ENCODE results near the gene NUDT3. TPM values are rescaled to one million over a fixed set of nuclear protein-coding genes. Genes with fewer than 3 reads are reported as not detected.
A peak's percentile ranks its signal among the peaks of the same experiment; 100 is the strongest.

The NUDT3 gene
- polyA plus RNA-seq, 2 of the 4 experiments (the other 2 are of a cell fraction): 5.2 to 13.4 TPM

DNA sequence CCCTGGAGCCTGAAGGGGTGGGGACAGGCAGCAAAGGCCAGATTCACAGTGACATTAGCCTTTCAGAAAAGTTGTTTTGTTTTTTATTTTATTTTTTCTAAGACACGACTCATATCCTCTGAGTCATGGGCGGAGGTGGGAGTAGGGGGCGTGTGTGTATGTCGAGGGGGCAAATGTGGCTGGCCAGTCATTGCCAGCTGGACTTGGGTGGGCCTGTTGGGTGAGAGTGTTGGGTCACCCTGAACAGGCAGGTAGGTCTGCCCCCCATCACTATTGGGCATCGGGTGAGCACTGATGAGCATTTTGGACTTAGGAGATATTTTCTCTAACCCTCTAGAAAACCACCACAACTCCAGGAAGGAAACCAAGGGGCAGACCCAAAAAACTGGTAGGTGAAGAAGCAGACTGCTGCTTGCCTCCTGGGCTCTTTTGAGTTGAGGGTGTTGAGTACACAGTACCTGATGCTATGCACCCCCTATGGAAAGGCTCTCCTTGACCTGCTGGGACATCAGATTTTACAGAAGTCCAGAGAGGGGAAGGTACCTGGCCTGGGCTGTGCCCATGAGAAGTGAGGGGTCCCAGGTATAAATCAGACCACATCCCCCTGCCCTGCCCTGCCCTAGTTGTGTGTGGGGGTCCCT is 149.2 kb downstream of the NUDT3 start:
- Histone ChIP-seq H3K9me3 (no peaks in the 10 kb centered on the region), H3K4me1 (peaks cover 97% of the 10 kb centered on the region), H3K27ac (peak overlapping the region; percentile 93 to 97), H3K4me2 (peak overlapping the region; percentile 91), H3K4me3 (peak overlapping the region; percentile 13; the same call in 1 of the 3 replicates)
- no peak for DNase-seq (ENCODE audit: low read depth in 1 of 2, low spot score in 1 of 2)
- ChIA-PET CTCF (interaction anchor here (0.6 to 3.9 kb wide), 4 partner anchors 47 to 366 kb away, joined by 3 to 19 read pairs (median 8); no protein-coding TSS in a partner anchor), POLR2A (interaction anchor here (1.3 kb wide), 2 partner anchors 19 to 47 kb away, joined by 4 to 6 read pairs; no protein-coding TSS in a partner anchor)
- 12% methylated on average over 5 of the region's 5 CpGs for whole genome bisulfite sequencing (ENCODE audit: missing lambda C conversion rate)
- no peak for FAIRE-seq
- TF ChIP-seq, protein P1, sequence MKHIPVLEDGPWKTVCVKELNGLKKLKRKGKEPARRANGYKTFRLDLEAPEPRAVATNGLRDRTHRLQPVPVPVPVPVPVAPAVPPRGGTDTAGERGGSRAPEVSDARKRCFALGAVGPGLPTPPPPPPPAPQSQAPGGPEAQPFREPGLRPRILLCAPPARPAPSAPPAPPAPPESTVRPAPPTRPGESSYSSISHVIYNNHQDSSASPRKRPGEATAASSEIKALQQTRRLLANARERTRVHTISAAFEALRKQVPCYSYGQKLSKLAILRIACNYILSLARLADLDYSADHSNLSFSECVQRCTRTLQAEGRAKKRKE (CRISPR knock-in tag; IDR thresholded peaks at IDR 0.05; ENCODE audit: low read depth): 0 out of 2 replicates have a peak, but pooled peaks have one; percentile 33
- TF ChIP-seq FOXS1 (CRISPR knock-in tag; IDR thresholded peaks at IDR 0.05): no peak
- no peak for ATAC-seq

DNA sequence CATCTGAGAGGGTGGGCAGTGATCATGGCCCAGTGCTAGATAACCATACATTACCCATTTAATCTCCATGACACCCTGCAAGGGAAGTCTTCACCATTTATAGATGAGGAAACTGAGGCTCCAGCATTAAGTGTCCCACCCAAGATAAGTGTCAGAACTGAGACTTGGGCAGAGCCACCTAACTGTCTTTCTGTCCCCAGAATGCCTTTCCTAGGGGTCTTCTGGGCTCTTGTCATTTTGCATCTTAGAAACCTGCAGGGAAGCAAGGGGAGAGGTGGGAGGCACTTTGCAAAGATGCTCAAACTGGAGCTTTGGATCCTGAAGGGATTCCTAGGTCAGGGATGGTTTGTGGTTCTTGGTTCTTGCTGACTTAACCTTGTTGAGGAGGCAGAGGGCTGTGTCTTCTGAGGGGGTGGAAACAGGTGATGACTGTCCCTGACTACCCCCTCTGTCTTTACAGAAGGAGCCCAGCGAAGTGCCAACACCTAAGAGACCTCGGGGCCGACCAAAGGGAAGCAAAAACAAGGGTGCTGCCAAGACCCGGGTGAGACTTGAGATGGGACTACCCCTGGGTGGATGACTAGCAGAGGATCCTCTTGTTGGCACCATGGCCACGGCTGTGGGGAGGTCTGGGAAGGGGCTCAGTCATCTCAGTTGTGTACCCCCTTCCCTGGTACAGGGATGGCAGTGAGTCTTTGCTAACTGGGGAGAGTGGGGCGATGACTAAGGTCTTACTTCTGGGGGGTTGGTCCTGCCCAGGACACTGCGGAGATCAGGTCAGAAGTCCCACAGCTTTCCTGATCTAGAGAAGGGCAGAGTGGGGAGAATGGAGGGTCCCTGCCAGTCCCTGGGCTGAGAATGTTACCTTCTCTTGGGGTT is 150.0 kb downstream of the NUDT3 start:
- Histone ChIP-seq H3K27ac (peak overlapping the region; percentile 93 to 97), H3K4me1 (peaks cover 90% of the 10 kb centered on the region), H3K4me3 (peak overlapping the region; percentile 13; the same call in 1 of the 3 replicates), H3K4me2 (peak overlapping the region; percentile 91), H3K9me3 (no peaks in the 10 kb centered on the region)
- POLR2A ChIA-PET: no interaction called here
- 15% methylated on average over 6 of the region's 7 CpGs for WGBS (ENCODE audit: missing lambda C conversion rate)
- no peak for TF ChIP-seq CHD4 (IDR thresholded peaks at IDR 0.05; ENCODE audit: borderline replicate concordance)
- CTCF ChIA-PET: interaction anchor here (1.2 to 3.9 kb wide), 2 partner anchors 46 to 172 kb away, joined by 4 to 19 read pairs; no protein-coding TSS in a partner anchor
- no peak for FAIRE-seq
- no peak for ATAC-seq
- DNase-seq (ENCODE audit: low read depth in 1 of 2, low spot score in 1 of 2): no peak

DNA sequence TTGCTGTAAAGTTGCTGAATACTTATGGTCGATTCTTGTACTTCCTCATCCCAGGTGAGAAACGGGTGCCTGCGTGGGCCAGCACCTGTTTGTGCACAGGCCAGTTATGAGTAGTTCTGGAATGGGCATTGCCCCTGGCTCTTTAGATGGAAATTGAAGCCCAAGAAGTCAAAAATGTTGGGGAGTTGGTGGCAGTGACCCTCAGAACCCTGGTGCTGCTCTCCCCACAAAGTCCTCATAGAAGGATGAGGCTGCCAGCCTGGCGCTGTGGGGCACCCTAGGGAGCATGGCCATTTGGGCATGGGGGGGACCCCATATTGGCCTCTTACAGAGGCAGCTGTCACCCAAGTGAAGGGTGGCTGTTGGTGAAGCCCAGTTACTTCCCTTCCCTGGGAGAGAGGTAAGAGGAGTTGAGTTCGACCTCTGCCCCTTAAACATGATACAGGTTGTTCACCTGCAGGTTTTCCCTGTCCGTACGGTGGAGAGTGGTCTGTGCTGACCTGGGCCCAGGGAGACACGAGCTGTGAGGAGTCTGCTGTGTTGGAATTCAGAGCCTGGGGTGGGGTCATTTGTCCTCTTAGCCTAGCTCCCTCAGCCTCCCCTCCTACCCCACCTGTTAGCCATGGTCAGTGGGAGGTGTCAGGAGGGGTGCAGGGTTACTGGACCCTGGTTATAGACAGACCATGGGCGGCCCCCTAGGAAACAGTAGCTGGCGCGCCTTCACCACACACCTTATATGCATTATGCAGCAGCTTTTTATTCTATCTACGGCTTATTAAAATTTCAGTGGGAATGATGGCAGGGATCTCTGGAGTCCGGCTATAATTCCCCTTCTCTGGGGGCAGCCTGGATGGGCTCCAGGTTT is 150.9 kb downstream of the NUDT3 start:
- Histone ChIP-seq H3K9me3 (no peaks in the 10 kb centered on the region), H3K4me2 (peak overlapping the region; percentile 91; the same call in 2 of the 3 replicates), H3K4me1 (peaks cover 81% of the 10 kb centered on the region), H3K4me3 (no peak overlapping the region), H3K27ac (peak overlapping the region in 1 of 2 experiments; percentile 93; a peak in 3 of 6 replicates)
- POLR2A ChIA-PET: no interaction called here
- FAIRE-seq (no peak), ATAC-seq (no peak), DNase-seq (ENCODE audit: low read depth in 1 of 2, low spot score in 1 of 2) (no peak)
- no peak for TF ChIP-seq PHF8 (IDR thresholded peaks at IDR 0.05; ENCODE audit: borderline replicate concordance, low read depth)
- no peak for TF ChIP-seq NFE2L2 (conservative IDR thresholded peaks at IDR 0.05; ENCODE audit: low read length)
- 79% methylated on average over 10 of the region's 13 CpGs for WGBS (ENCODE audit: missing lambda C conversion rate)
- CTCF ChIA-PET: interaction anchor here (1.2 to 3.9 kb wide), 2 partner anchors 45 to 173 kb away, joined by 4 to 19 read pairs; no protein-coding TSS in a partner anchor

DNA sequence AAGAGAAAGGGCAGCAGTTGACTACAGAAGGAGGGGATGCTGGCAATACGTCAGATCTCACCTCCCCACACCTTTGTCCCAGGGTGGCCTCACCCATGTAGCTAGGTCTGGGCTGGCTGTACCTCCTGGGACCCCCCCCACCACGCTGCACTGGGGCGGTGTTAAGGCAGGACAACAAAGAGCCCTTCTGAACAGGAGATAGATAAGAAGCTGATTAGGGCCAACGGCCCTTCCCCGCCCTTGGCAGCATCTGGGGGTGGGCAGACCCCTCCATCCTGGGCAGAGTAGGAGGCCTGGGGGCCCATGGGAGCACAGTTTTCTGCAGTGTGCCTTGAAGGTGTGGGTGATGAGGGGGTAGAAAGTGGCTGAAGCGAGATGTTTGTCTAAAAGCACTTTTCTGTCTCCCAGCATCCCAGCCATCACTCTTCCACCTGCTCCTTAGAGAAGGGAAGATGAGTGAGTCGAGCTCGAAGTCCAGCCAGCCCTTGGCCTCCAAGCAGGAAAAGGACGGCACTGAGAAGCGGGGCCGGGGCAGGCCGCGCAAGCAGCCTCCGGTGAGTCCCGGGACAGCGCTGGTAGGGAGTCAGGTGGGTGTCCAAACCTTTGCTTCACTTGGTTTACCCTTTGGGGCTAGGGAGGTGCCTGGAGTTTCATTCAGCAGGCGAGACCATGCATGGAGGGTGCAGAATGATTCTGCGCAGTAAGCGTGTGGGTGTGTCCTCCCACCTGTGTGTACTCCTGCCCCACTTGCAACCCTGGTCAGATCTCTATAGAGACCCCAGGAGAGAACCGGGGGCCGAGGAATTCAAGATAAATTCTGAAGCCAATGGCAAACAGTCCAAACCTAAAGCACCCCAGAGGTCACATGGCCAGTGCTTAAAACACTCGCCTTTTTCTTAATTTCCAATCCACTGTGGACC is 151.9 kb downstream of the NUDT3 start:
- POLR2A ChIA-PET: no interaction called here
- H3K4me2 ChIP-seq: peak overlapping the region; percentile 94
- peaks cover 79% of the 10 kb centered on the region for H3K4me1 ChIP-seq
- TF ChIP-seq, protein P1 (CRISPR knock-in tag; IDR thresholded peaks at IDR 0.05; ENCODE audit: low read depth): no peak
- TF ChIP-seq JUNB (IDR thresholded peaks at IDR 0.05): no peak
- TF ChIP-seq, protein P2, sequence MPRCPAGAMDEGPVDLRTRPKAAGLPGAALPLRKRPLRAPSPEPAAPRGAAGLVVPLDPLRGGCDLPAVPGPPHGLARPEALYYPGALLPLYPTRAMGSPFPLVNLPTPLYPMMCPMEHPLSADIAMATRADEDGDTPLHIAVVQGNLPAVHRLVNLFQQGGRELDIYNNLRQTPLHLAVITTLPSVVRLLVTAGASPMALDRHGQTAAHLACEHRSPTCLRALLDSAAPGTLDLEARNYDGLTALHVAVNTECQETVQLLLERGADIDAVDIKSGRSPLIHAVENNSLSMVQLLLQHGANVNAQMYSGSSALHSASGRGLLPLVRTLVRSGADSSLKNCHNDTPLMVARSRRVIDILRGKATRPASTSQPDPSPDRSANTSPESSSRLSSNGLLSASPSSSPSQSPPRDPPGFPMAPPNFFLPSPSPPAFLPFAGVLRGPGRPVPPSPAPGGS (IDR thresholded peaks at IDR 0.05): no peak
- TF ChIP-seq RARB (CRISPR knock-in tag; IDR thresholded peaks at IDR 0.05): no peak
- TF ChIP-seq, protein P3, sequence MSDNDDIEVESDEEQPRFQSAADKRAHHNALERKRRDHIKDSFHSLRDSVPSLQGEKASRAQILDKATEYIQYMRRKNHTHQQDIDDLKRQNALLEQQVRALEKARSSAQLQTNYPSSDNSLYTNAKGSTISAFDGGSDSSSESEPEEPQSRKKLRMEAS (IDR thresholded peaks at IDR 0.05): no peak
- no peak for TF ChIP-seq HDAC2 (IDR thresholded peaks at IDR 0.05)
- TF ChIP-seq, protein P4, sequence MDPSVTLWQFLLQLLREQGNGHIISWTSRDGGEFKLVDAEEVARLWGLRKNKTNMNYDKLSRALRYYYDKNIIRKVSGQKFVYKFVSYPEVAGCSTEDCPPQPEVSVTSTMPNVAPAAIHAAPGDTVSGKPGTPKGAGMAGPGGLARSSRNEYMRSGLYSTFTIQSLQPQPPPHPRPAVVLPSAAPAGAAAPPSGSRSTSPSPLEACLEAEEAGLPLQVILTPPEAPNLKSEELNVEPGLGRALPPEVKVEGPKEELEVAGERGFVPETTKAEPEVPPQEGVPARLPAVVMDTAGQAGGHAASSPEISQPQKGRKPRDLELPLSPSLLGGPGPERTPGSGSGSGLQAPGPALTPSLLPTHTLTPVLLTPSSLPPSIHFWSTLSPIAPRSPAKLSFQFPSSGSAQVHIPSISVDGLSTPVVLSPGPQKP (IDR thresholded peaks at IDR 0.05; ENCODE audit: low read depth, low read length): no peak
- no peak for TF ChIP-seq SMC3 (IDR thresholded peaks at IDR 0.05)
- no peak for TF ChIP-seq KDM1A (IDR thresholded peaks at IDR 0.05; ENCODE audit: low read depth)
- no peak for TF ChIP-seq EHF (CRISPR knock-in tag; IDR thresholded peaks at IDR 0.05)
- TF ChIP-seq MAFK (IDR thresholded peaks at IDR 0.05; ENCODE audit: partially characterized antibody): no peak
- no peak for TF ChIP-seq HEYL (CRISPR knock-in tag; IDR thresholded peaks at IDR 0.05)
- TF ChIP-seq, protein P5, sequence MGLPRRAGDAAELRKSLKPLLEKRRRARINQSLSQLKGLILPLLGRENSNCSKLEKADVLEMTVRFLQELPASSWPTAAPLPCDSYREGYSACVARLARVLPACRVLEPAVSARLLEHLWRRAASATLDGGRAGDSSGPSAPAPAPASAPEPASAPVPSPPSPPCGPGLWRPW (IDR thresholded peaks at IDR 0.05): no peak

More for the DNA sequence above, 151.9 kb downstream of the NUDT3 start:
- DNase-seq (ENCODE audit: low read depth in 1 of 2, low spot score in 1 of 2) (no peak), FAIRE-seq (no peak), ATAC-seq (no peak)
- H3K27ac ChIP-seq: peak overlapping the region in 1 of 2 experiments; percentile 99; a peak in 4 of 6 replicates
- no peak overlapping the region for H3K4me3 ChIP-seq
- H3K9me3 ChIP-seq: no peaks in the 10 kb centered on the region
- WGBS (ENCODE audit: missing lambda C conversion rate): 78% methylated on average over 17 of the region's 22 CpGs
- CTCF ChIA-PET: interaction anchor here (1.7 kb wide), 1 partner anchor 8 kb away, joined by 6 read pairs; the partner anchor contains the start of gene SMIM29

Data from A549 (cell line).